Endodermal cell (in vitro differentiated cells): ENCODE measurements around the gene SLC44A4. TPM values are rescaled to one million over a fixed set of nuclear protein-coding genes. Genes with fewer than 3 reads are reported as not detected.

Experiments
- DNase-seq: peaks from one replicate; pipeline ENCODE4 v3.0.0-alpha.2; 2017
- H3K27ac ChIP-seq: 2 replicates; pipeline ENCODE4 v1.5.1; 2013; ENCODE audit warnings: mild to moderate bottlenecking, low read depth, low read length, moderate library complexity
- H3K27me3 ChIP-seq: 2 replicates; pipeline ENCODE4 v1.6.1; 2013; ENCODE audit warnings: mild to moderate bottlenecking, low read length, moderate library complexity; ENCODE audit not compliant: insufficient read depth, control insufficient read depth, poor library complexity, severe bottlenecking
- H3K36me3 ChIP-seq: 2 replicates; pipeline ENCODE4 v1.7.0; 2013; ENCODE audit warnings: mild to moderate bottlenecking, low read length, moderate library complexity; ENCODE audit not compliant: control insufficient read depth, insufficient read depth
- H3K4me1 ChIP-seq: one replicate; pipeline ENCODE4 v1.7.0; 2013; ENCODE audit warnings: low read length; ENCODE audit not compliant: control insufficient read depth, insufficient read depth
- H3K4me3 ChIP-seq: 2 replicates; pipeline ENCODE4 v1.5.1; 2013; ENCODE audit warnings: mild to moderate bottlenecking, low read length, moderate library complexity
- H3K9ac ChIP-seq: 2 replicates; pipeline ENCODE4 v1.6.1; 2013; ENCODE audit warnings: mild to moderate bottlenecking, low read length, moderate library complexity; ENCODE audit not compliant: poor library complexity, severe bottlenecking; ENCODE audit errors: extremely low read depth
- H3K9me3 ChIP-seq: 2 replicates; pipeline ENCODE4 v1.6.1; 2013; ENCODE audit warnings: mild to moderate bottlenecking, low read length, moderate library complexity; ENCODE audit not compliant: control insufficient read depth
- H3K27ac Mint-ChIP-seq: 2 replicates; pipeline ENCODE4 v1.8.0; 2020; ENCODE audit warnings: mixed read lengths
- H3K27me3 Mint-ChIP-seq: 2 replicates; pipeline ENCODE4 v1.8.0; 2021; ENCODE audit warnings: mild to moderate bottlenecking, mixed read lengths; ENCODE audit not compliant: insufficient read depth
- H3K36me3 Mint-ChIP-seq: 2 replicates; pipeline ENCODE4 v1.8.0; 2020; ENCODE audit warnings: low read depth, mixed read lengths
- H3K4me1 Mint-ChIP-seq: 2 replicates; pipeline ENCODE4 v1.8.0; 2020; ENCODE audit warnings: mixed read lengths
- H3K4me3 Mint-ChIP-seq: 2 replicates; pipeline ENCODE4 v1.8.0; 2020; ENCODE audit warnings: mild to moderate bottlenecking, moderate library complexity, mixed read lengths
- H3K9me3 Mint-ChIP-seq: 2 replicates; pipeline ENCODE4 v1.8.0; 2020; ENCODE audit warnings: mild to moderate bottlenecking, mixed read lengths
- CTCF ChIP-seq: fragments of 200-600 bp; sonication (generic); conservative IDR thresholded peaks from 2 replicates; pipeline ENCODE4 v1.5.0; 2021; ENCODE audit warnings: antibody characterized with exemption, mild to moderate bottlenecking
- WGBS, 2 experiments: methylation state at CpG; one replicate each; pipeline versions ENCODE4 v1.1.5 to v1.1.7; 2013; ENCODE audit warnings: missing lambda C conversion rate in 2 of 2, mixed read lengths in 1 of 2; ENCODE audit not compliant: insufficient coverage in 1 of 2, insufficient read length in 1 of 2; 5-methylcytosine and 5-hydroxymethylcytosine counted together
- total RNA-seq, 2 donors: library from RNA; stranded (reverse); fragmentation: NEBNext Ultra II Directional in 1 of 2; extraction: Animal tissue kit (Norgen Biotek cat#: 25700) in 1 of 2; gene quantifications; 2 replicates in 1 of 2; 3 replicates in 1 of 2; pipeline ENCODE4 v1.2.1, GENCODE V29; 2021

Gene SLC44A4
- total RNA-seq, 2 donors from 2014 or later, result 1.3 to 3.6 TPM

DNA sequence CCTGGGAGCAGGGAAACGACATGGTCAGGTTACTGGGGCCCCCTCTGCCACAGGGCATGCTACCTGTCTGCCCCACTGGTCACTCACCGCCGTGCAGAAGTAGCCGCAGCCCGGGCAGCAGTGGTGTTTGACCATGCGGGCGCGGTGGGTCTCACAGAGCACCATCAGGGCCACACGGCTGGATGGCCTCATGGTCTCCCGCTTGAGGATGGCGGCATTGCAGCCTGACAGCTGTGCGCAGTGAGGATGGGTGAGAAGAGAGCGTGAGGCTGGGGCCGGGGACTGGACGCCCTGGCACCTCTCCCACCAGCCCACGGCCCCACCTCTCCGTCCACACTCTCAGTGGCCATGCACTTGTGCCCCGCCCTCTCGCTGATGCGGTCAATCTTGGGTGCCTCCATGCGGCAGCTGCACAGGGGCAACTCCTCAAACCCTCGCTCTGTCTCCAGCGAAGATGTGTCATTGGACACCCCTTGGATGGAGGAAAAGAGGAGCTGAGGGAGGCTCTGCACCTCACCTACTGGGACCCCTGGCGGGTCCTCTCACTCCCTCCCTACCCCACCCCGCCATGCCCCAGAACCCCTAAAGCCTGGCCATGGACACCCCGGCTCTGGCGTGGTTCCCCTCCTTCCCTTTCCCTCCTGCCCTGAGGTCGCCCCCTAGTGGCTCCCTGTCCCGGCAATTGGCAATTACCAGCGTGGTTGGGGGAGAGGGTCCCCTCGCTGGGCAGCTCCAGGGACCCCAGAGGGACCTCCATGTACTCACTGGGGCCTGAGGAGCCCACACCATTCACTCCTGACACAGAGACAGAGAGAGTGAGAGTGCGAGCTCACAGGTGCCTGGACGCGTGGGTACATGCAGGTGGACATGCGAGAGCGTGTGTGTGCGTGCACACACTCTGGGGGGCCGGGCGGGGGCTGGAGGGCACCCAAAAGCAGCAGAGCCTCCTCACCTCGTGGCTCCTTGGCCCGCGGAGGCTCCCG is 9.8 kb upstream of the SLC44A4 start:
- Histone ChIP-seq H3K27ac (no peak overlapping the region), H3K4me3 (no peak overlapping the region), H3K4me1 (no peaks in the 10 kb centered on the region), H3K9ac (no peak overlapping the region), H3K36me3 (peaks cover 78% of the 10 kb centered on the region), H3K27me3 (no peaks in the 10 kb centered on the region), H3K9me3 (no peaks in the 10 kb centered on the region)
- Mint-ChIP-seq H3K36me3 (peaks cover 73% of the 10 kb centered on the region), H3K27ac (no peak overlapping the region), H3K4me3 (no peak overlapping the region), H3K9me3 (no peaks in the 10 kb centered on the region), H3K27me3 (no peaks in the 10 kb centered on the region), H3K4me1 (no peaks in the 10 kb centered on the region)
- peak; percentile 83 for DNase-seq
- peak; percentile 85 for TF ChIP-seq CTCF
- 90 to 96% methylated on average over 21 to 43 of the region's 43 CpGs for WGBS, 2 experiments

DNA sequence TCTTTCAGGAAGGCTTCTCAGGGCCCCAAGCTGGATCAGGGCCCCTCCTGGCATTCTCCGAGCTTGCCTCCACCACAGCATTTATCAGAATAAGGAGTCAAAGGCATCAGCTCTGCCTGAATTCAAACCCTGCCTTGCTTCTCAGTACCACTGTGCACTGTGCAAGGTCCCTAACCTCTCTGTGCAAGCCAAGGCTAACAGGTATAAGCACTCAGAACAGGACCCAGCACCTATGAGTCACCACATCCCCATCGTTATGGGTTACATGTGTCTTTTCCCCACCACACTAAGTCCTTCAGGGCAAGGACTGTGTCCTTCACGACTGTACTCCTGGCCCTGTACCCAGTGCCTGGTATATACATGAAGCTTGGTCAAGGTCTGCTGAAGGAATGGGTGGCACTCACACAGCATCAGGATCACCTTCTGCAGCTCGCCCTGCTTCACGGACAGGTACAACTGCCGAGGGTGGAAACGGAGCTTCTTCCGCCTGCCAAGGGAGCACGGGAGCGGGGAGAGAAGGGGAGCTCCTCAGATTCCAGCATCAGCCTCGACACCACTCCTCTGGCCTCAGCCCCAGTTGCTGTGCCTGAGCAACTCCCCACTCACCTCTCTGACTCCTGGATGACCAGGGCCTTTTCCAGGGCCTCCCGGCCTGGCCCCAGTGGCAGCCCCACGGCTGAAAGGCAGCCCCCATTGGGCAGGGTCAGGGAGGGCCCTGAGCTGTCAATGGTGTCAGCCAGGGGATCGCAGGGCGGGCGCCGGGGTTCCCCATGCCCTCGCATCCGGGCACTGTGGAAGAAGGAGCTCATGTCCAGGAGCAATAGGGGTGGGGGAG is 8.6 kb upstream of the SLC44A4 start:
- no peaks in the 10 kb centered on the region for H3K4me1 Mint-ChIP-seq
- Histone ChIP-seq H3K27ac (no peak overlapping the region), H3K9ac (no peak overlapping the region), H3K9me3 (no peaks in the 10 kb centered on the region), H3K4me1 (no peaks in the 10 kb centered on the region), H3K27me3 (no peaks in the 10 kb centered on the region), H3K4me3 (no peak overlapping the region), H3K36me3 (peaks cover 77% of the 10 kb centered on the region)
- no peak for DNase-seq
- no peaks in the 10 kb centered on the region for H3K9me3 Mint-ChIP-seq
- WGBS, 2 experiments, result 94 to 95% methylated on average over 18 to 19 of the region's 19 CpGs
- peaks cover 72% of the 10 kb centered on the region for H3K36me3 Mint-ChIP-seq
- no peak overlapping the region for H3K4me3 Mint-ChIP-seq
- no peak for TF ChIP-seq CTCF
- no peak overlapping the region for H3K27ac Mint-ChIP-seq
- no peaks in the 10 kb centered on the region for H3K27me3 Mint-ChIP-seq

DNA sequence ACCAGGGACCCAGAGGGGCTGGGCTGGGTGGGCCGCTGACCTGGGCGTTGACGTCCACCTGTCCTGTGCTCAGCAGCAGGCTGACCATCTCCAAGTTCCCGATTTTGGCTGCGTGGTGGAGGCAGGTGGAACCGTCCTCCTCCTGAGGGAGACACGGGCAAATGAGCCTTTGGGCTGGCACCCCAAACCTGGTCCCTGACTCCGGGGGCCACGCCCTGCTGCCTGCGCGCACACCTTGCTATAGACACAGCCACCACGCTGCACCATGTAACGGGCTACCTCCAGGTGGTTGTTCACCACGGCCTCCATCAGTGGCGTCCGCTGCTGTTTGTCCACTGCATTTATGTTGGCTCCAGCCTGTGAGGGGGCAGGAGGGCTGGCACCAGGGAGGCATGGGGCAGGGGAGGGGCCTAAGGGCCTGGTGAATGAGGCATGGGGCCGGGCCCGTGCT is 7.8 kb upstream of the SLC44A4 start:
- TF ChIP-seq CTCF, result no peak
- H3K27ac ChIP-seq, result no peak overlapping the region
- Mint-ChIP-seq H3K4me1 (no peaks in the 10 kb centered on the region), H3K4me3 (no peak overlapping the region), H3K27me3 (no peaks in the 10 kb centered on the region), H3K36me3 (peaks cover 70% of the 10 kb centered on the region), H3K9me3 (no peaks in the 10 kb centered on the region), H3K27ac (no peak overlapping the region)
- no peaks in the 10 kb centered on the region for H3K27me3 ChIP-seq
- peaks cover 71% of the 10 kb centered on the region for H3K36me3 ChIP-seq
- H3K9ac ChIP-seq, result no peak overlapping the region
- 97 to 98% methylated on average over 13 to 18 of the region's 18 CpGs for WGBS, 2 experiments
- no peaks in the 10 kb centered on the region for H3K4me1 ChIP-seq
- H3K4me3 ChIP-seq, result no peak overlapping the region
- H3K9me3 ChIP-seq, result no peaks in the 10 kb centered on the region
- DNase-seq, result no peak
